ENCODE results near the gene PCNA. TPM values are rescaled to one million over a fixed set of nuclear protein-coding genes. Genes with fewer than 3 reads are reported as not detected.

Gene PCNA
- total RNA-seq, 2 donors from 2014 or later = 25.3 to 25.4 TPM

GRCh38 chr20:5119143-5119434 is 669 bp downstream of the PCNA start:
- no peak for TF ChIP-seq CTCF (IDR thresholded peaks at IDR 0.05)
- Histone ChIP-seq H3K4me1 (peaks cover 0 to 11% of the 10 kb centered on the region in 2 donors), H3K9me3 (no peaks in the 10 kb centered on the region), H3K27ac (peak overlapping the region; percentile 86 to 93), H3K36me3 (peaks cover 19% of the 10 kb centered on the region), H3K27me3 (no peaks in the 10 kb centered on the region), H3K4me3 (peak overlapping the region; percentile 83 to 88)
- no peak for DNase-seq (ENCODE audit: low spot score)

DNA sequence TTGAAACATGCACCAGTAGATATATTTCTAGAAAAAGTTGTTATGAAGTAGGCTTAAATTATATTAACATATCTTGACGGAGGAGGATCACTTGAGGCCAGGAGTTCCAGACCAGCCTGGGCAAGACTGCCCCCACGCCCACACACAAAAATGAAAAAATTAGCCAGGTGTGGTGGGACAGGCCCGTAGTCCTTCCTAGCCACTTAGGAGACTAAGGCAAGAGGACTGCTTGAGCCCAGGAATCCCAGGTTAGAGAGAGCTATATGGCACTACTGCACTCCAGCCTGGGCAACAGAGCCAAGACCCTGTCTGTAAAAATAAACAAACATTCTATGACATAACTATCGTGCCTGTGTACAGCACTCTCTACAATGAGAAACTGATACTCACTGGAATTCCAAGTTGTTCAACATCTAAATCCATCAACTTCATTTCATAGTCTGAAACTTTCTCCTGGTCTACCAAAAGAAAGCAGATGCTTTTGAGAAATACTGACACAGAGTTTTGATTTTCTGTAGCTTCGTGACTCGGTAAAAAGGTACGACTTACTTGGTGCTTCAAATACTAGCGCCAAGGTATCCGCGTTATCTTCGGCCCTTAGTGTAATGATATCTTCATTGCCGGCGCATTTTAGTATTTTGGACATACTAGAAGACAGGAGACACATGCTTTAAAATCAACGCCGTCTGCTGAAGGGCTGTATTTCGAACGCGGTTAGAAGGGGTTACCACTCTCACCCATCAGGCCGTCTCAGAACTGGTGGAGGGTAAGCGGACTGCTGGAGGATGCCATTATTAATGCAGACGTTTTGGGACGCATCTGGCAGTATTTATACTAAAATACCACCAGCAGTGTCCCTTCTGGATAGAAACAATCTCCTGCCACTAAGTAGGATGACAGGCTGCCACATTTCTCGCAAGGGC is 1.3 kb downstream of the PCNA start:
- no peaks in the 10 kb centered on the region for H3K9me3 ChIP-seq
- peaks cover 19% of the 10 kb centered on the region for H3K36me3 ChIP-seq
- peak overlapping the region; percentile 86 to 93 for H3K27ac ChIP-seq
- H3K4me3 ChIP-seq = peak overlapping the region; percentile 83 to 88
- TF ChIP-seq CTCF (IDR thresholded peaks at IDR 0.05) = no peak
- no peaks in the 10 kb centered on the region for H3K27me3 ChIP-seq
- DNase-seq (ENCODE audit: low spot score) = no peak
- H3K4me1 ChIP-seq = peaks cover 0 to 13% of the 10 kb centered on the region in 2 donors

DNA sequence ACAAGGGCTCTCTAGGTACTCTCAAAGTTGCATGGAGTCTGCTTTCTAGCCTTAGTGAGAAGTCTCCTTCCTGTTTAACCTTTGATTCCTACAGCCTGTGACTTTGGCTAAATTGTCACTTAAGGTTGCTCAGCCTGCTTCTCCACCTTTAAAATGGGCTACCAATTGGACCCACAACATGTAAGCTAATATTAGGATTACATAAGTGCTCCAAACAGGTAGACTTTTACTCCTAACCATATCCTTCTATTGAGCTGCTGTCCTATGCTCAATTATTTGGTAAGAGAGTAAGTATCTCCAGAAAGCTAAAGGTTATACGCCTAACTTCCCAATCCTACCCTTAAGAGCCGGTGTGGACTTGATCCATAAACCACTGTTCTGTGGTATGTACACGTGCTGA is 2.9 kb downstream of the PCNA start:
- Histone ChIP-seq H3K27me3 (no peaks in the 10 kb centered on the region), H3K27ac (no peak overlapping the region), H3K4me3 (no peak overlapping the region), H3K9me3 (no peaks in the 10 kb centered on the region), H3K4me1 (peaks cover 0 to 22% of the 10 kb centered on the region in 2 donors), H3K36me3 (peaks cover 19% of the 10 kb centered on the region)
- no peak for TF ChIP-seq CTCF (IDR thresholded peaks at IDR 0.05)
- DNase-seq (ENCODE audit: low spot score) = no peak

DNA sequence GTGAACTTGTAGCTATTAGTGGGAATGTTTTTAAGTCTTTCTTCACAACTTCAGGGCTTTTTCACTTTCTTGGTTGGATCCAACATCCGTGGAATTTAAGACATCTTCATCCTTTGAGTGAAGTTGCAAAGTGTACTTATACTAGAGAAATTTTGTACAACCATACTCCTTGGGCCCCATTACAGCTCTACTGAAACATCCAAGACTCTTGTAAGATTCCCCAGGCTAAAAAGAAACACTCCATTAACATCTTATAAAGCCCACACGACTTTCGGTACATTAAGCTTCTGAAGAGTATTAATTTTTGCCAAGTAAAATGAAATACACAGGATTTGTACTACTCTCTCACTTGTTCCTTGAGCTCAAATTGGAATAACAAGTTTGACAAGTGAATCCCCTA is 5.4 kb downstream of the PCNA start:
- H3K36me3 ChIP-seq = peaks cover 31% of the 10 kb centered on the region
- no peak overlapping the region for H3K4me3 ChIP-seq
- H3K9me3 ChIP-seq = no peaks in the 10 kb centered on the region
- no peak for TF ChIP-seq CTCF (IDR thresholded peaks at IDR 0.05)
- DNase-seq (ENCODE audit: low spot score) = no peak
- no peak overlapping the region for H3K27ac ChIP-seq
- no peaks in the 10 kb centered on the region for H3K27me3 ChIP-seq
- H3K4me1 ChIP-seq = peaks cover 0 to 25% of the 10 kb centered on the region in 2 donors

DNA sequence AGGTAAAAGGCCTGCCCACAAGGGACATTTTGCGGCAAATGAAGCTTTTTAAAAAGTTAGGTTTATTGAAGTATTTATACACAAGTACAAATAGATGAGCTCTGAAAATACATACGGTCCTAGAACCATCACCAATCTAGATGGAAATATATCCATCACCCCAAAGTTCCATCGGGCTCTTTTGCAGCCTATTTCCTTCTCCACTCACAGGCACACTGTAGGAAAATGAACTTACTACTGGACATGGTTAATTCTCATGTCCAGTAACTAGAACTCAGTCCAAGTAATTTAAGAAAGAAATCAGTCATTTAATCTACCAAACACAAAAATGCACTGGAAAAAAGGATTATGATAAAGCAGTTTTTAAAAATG is 6.2 kb downstream of the PCNA start:
- H3K4me1 ChIP-seq = peaks cover 0 to 20% of the 10 kb centered on the region in 2 donors
- peak overlapping the region; percentile 91 to 94 for H3K27ac ChIP-seq
- H3K9me3 ChIP-seq = no peaks in the 10 kb centered on the region
- DNase-seq (ENCODE audit: low spot score) = no peak
- no peak for TF ChIP-seq CTCF (IDR thresholded peaks at IDR 0.05)
- peak overlapping the region; percentile 62 to 90 for H3K4me3 ChIP-seq
- H3K36me3 ChIP-seq = peaks cover 31% of the 10 kb centered on the region
- H3K27me3 ChIP-seq = no peaks in the 10 kb centered on the region

All from right atrium auricular region (tissue), 2 donors.